NCI-H460 (cell line): ENCODE results near the gene ZRANB1. TPM values are rescaled to one million over a fixed set of nuclear protein-coding genes. Genes with fewer than 3 reads are reported as not detected.
"Not testable (repeated sequence)": the region's sequence is repeated elsewhere in the genome, so short reads cannot be mapped to it uniquely, and the experiment has no call there.

Experiments used
- DNase-seq: peaks from one replicate; pipeline ENCODE4 v3.0.0-alpha.2; 2016; ENCODE audit warnings: low read depth; ENCODE audit errors: extremely low read depth
- total RNA-seq: library from RNA; depleted of rRNA; stranded (reverse); fragments of >200 nt; shearing (Covaris generic); gene quantifications from 2 replicates; pipeline ENCODE4 v1.2.3, GENCODE V29; 2014

Gene ZRANB1
- total RNA-seq, 1 experiment from 2014 or later: 30.5 TPM

DNA sequence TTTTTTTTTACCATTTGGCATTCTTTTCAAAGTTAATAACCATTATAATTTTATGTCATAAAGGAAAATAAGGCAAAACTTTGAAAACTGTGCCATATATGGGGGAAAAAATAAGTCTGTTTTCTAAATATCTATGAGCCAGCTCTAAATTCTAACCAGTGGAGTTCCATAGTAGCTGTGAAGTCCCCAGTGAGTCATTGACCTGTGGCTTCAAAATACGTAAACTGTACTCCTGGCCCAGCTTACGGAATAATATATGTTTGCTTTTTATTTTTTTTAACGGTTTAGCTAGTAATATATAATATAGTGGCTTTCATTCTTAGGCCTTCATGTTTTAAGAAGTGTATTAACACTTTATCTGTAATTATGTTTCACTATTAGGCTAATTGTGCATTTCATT, 20.5 kb downstream of the ZRANB1 start:
- DNase-seq: no peak

- DNase-seq: no peak
These were observed 22.2 kb downstream of the ZRANB1 start for GRCh38 chr10:124963866-124964720.

GRCh38 chr10:124966008-124966407, 24.1 kb downstream of the ZRANB1 start:
- DNase-seq: no peak

- no peak for DNase-seq
These were observed 25.3 kb downstream of the ZRANB1 start for GRCh38 chr10:124967255-124967654.

DNA sequence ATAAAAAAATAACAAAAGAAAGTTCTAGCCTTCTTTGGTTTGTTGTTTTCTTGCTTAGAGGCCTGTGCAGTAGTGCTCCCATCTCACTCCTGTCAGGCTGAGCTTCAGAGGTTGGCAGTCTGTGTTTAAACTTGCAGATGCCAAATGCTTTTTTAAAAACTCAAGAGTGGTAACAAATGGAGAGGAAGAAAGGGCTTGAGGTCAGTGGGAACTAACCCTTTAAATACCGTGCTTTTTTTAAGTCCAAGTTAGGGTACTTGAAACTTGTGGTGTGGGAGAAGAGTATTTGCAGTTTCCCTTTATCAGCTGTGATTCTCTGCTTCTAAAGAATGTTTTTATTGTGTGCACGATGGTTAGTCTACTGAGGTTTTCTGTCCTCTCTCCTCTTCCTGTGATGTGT, 29.4 kb downstream of the ZRANB1 start:
- DNase-seq: no peak

- DNase-seq: no peak
These were observed 30.7 kb downstream of the ZRANB1 start for GRCh38 chr10:124972637-124973036.

DNA sequence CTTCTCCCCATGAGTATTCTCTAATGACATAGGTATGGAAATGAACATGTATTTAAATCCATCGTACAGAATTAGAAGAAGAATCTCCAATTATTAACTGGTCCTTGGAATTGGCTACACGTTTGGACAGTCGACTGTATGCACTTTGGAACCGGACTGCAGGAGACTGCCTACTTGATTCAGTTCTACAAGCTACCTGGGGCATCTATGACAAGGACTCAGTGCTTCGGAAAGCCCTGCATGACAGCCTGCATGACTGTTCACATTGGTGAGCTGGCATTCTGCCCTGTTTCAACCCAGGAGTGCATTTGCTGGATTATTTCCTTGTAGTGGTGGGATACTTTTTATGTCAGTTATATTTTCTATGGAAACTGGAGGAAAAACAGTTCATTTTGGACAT, 32.2 kb downstream of the ZRANB1 start:
- DNase-seq: no peak

- no peak for DNase-seq
These were observed 34.1 kb downstream of the ZRANB1 start for GRCh38 chr10:124975977-124976514.

GRCh38 chr10:124977161-124977560, 35.2 kb downstream of the ZRANB1 start:
- no peak for DNase-seq

- no peak for DNase-seq
These were observed 35.9 kb downstream of the ZRANB1 start for GRCh38 chr10:124977648-124978375.

GRCh38 chr10:124978376-124978725, 36.4 kb downstream of the ZRANB1 start:
- DNase-seq: no peak

DNA sequence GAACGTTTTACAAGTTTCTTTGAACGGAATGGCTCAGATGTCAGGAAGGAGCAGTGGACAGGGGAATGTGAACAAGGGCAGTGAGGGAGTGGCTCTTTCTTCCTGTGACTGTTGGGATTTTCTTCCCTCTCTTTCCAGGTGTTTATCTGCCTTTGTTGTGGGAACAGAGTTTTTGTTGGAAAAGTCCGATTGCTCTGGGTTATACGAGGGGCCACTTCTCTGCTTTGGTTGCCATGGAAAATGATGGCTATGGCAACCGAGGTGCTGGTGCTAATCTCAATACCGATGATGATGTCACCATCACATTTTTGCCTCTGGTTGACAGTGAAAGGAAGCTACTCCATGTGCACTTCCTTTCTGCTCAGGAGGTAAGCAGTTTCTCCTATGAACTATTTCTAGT, 41.4 kb downstream of the ZRANB1 start:
- no peak for DNase-seq

GRCh38 chr10:124984376-124984775, 42.5 kb downstream of the ZRANB1 start:
- DNase-seq: no peak

GRCh38 chr10:124985162-124985561, 43.2 kb downstream of the ZRANB1 start:
- no peak for DNase-seq

DNA sequence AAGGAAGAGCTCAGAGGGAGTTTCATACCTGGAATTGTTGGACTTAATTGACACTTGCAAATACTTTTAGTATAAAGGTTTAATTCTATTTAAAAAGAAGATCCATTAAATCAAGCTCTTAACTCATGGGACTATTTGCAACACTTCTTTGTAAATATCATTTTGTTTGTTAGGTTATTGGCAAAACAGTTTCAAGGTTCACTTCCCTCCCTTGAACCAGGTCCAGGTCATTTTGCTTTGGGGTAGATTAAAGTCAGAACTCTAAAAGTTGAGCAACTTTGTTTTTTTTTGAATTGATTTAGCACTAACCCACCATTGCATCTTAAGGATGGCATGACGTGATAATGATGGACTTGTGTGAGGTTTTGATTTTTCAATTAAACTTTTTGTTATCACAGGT, 45.9 kb downstream of the ZRANB1 start:
- DNase-seq: no peak

DNA sequence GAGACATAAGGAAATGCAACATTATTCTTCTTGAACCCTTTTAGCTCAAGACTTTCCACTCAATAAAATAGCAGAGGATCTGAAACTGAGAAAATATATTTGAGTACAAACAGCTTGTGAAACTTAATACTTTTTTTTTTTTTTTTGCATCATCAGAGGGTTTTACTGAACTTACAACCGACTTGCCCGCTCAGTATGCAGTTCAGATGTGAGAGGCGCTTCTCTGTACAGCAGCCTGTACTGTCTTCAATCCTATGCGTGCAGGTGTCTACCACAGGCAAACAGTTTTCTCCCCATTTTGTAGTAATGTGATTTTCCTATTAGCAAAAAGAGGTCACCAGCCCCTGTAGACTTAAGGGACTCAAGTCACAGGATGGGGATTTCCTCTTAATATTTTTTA, 46.8 kb downstream of the ZRANB1 start:
- not testable (repeated sequence) for DNase-seq

DNA sequence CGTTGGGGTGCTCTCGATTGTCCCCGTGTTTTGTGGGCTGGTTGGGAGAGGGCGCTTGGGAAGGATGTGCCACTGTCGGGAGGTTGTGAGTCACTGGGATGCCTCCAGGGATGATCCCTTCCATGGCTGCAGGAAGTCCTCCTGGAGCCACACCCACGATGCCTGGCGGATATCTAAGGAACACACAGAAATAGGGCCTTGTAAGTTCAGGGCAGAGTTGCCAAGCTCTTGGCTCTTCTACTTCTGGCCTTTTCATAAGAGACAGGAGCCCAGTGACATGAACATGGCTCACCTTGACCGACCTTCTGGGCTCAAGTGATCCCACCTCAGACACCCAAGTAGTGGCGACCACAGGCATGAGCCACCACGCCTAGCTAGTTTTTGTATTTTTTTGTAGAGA, 47.6 kb downstream of the ZRANB1 start:
- no peak for DNase-seq

- DNase-seq: no peak
These were observed 49.0 kb downstream of the ZRANB1 start for GRCh38 chr10:124990671-124991625.

DNA sequence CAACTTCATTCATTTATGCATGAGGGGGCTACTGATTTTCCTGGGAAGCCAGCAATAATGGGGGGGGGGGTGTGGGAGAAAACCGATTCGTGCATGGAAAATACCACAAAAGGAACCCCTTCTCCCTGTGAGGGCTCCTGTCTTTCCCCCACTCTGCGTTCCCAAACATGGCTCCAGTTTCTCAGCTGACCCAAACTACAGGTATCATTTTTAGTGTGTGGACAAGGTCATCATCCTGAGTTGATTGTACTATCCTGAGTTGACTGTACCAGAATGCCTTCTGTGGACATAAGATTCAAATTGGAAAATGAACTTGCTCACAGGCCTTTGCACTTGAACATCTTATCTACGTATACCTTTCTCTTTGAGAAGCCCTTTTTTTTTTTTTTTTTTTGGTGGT, 49.9 kb downstream of the ZRANB1 start:
- no peak for DNase-seq

DNA sequence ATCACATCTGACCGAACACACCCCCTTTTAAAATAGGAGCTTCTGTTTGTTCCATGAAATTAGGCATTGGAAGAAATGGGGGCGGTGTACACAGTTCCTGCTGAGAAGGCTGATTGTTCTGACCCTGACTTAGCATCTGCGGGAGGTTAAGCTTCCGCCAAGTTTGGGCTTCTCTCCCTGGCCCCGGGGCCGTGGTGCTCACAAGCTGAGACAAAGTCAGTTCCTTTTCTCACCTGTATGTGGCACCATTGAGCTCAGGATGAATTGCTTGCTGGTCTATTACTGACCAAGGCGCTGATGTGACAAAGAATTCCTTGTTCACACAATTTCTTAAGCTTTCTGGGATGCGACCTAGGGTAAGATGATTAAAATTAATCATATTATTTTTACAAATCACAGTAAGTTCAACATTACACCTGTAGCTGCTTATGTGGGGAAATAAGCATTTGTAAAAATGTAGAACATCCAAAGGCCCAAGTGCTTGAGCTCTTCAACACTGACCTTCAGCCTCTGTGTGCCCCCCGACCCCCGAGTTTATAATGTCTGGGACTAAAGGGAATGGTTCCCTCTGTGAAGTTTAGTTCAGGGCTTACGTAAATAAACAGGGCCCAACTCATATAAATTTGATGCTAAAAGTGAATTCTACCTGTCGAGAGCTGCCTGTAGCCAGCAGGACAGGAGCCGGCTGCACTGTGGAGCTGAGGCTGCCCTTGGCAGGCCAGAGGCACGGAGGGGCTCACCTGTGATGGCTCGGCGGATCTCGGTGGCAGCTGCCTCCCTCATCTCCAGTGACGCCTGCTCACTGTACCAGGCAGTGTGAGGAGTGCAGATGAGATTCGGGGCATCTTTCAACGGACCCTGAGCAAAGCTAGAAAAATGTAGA, 50.8 kb downstream of the ZRANB1 start:
- DNase-seq: peak; percentile 67
